Ecto neural progenitor cell (in vitro differentiated cells): ENCODE results near the gene PFDN2.

Experiments
- DNase-seq: peaks from one replicate; pipeline ENCODE4 v3.0.0-alpha.2; 2018; ENCODE audit warnings: low spot score

Gene PFDN2

GRCh38 chr1:161051219-161051618, 66.6 kb downstream of the PFDN2 start:
- DNase-seq = no peak
